ENCODE data around the gene SGTA. TPM values are rescaled to one million over a fixed set of nuclear protein-coding genes. Genes with fewer than 3 reads are reported as not detected.

SGTA gene
- total and polyA plus RNA-seq, 2 experiments from 2014 or later, result 71.6 to 102 TPM

GRCh38 chr19:2729943-2730818 lies 52.9 kb downstream of the SGTA start:
- Histone ChIP-seq H4K20me1 (replicated peaks; ENCODE audit: insufficient read depth) (no peaks in the 10 kb centered on the region; the same call in 1 of the 2 replicates), H3K27me3 (ENCODE audit: insufficient read depth) (no peaks in the 10 kb centered on the region), H3K79me2 (replicated peaks; ENCODE audit: insufficient read depth) (no peaks in the 10 kb centered on the region), H3K9me2 (ENCODE audit: insufficient read depth) (no peaks in the 10 kb centered on the region), H3F3A (replicated peaks; ENCODE audit: low read depth) (no peaks in the 10 kb centered on the region), H2AFZ (no peak overlapping the region), H3K27ac (ENCODE audit: low read depth) (no peak overlapping the region), H3K4me2 (no peak overlapping the region), H3K4me3 (no peak overlapping the region), H3K36me3 (ENCODE audit: insufficient read depth) (no peaks in the 10 kb centered on the region), H3K4me1 (ENCODE audit: insufficient read depth) (no peaks in the 10 kb centered on the region)
- Mint-ChIP-seq H3K27me3 (ENCODE audit: insufficient read depth, low read depth, poor library complexity) (peaks cover 34% of the 10 kb centered on the region), H3K4me1 (peaks cover 6% of the 10 kb centered on the region; the same call in 2 of the 3 replicates), H3K27ac (no peak overlapping the region), H3K4me3 (no peak overlapping the region), H3K36me3 (ENCODE audit: low read depth) (peaks cover 12% of the 10 kb centered on the region), H3K9me3 (no peaks in the 10 kb centered on the region)
- DNase-seq (ENCODE audit: low spot score) (no peak), ATAC-seq (no peak)
- TF ChIP-seq ETS1 (IDR thresholded peaks at IDR 0.05) (no peak), STAT1 (IDR thresholded peaks at IDR 0.05; ENCODE audit: unreplicated experiment) (no peak), CTCF (conservative IDR thresholded peaks at IDR 0.05; ENCODE audit: low read depth in 2 of 2) (no peak), REST (IDR thresholded peaks at IDR 0.05; ENCODE audit: unreplicated experiment) (no peak), ZNF462 (CRISPR knock-in tag; IDR thresholded peaks at IDR 0.05) (no peak), ZNF331 (CRISPR knock-in tag; IDR thresholded peaks at IDR 0.05; ENCODE audit: low read depth) (no peak), NANOG (IDR thresholded peaks at IDR 0.05; ENCODE audit: borderline replicate concordance) (no peak), JUNB (IDR thresholded peaks at IDR 0.05; ENCODE audit: unreplicated experiment) (no peak), POLR2AphosphoS5 (IDR thresholded peaks at IDR 0.05; ENCODE audit: low read depth) (no peak), EZH2 (IDR thresholded peaks at IDR 0.05; ENCODE audit: low read depth, unreplicated experiment) (no peak), CREB1 (CRISPR knock-in tag; IDR thresholded peaks at IDR 0.05; ENCODE audit: low read depth) (no peak), ZNF114 (CRISPR knock-in tag; IDR thresholded peaks at IDR 0.05) (no peak), EZH2phosphoT487 (IDR thresholded peaks at IDR 0.05; ENCODE audit: unreplicated experiment) (no peak)
